ENCODE measurements around the gene CNOT4.

CNOT4 gene, protein sequence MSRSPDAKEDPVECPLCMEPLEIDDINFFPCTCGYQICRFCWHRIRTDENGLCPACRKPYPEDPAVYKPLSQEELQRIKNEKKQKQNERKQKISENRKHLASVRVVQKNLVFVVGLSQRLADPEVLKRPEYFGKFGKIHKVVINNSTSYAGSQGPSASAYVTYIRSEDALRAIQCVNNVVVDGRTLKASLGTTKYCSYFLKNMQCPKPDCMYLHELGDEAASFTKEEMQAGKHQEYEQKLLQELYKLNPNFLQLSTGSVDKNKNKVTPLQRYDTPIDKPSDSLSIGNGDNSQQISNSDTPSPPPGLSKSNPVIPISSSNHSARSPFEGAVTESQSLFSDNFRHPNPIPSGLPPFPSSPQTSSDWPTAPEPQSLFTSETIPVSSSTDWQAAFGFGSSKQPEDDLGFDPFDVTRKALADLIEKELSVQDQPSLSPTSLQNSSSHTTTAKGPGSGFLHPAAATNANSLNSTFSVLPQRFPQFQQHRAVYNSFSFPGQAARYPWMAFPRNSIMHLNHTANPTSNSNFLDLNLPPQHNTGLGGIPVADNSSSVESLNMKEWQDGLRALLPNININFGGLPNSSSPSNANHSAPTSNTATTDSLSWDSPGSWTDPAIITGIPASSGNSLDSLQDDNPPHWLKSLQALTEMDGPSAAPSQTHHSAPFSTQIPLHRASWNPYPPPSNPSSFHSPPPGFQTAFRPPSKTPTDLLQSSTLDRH

DNA sequence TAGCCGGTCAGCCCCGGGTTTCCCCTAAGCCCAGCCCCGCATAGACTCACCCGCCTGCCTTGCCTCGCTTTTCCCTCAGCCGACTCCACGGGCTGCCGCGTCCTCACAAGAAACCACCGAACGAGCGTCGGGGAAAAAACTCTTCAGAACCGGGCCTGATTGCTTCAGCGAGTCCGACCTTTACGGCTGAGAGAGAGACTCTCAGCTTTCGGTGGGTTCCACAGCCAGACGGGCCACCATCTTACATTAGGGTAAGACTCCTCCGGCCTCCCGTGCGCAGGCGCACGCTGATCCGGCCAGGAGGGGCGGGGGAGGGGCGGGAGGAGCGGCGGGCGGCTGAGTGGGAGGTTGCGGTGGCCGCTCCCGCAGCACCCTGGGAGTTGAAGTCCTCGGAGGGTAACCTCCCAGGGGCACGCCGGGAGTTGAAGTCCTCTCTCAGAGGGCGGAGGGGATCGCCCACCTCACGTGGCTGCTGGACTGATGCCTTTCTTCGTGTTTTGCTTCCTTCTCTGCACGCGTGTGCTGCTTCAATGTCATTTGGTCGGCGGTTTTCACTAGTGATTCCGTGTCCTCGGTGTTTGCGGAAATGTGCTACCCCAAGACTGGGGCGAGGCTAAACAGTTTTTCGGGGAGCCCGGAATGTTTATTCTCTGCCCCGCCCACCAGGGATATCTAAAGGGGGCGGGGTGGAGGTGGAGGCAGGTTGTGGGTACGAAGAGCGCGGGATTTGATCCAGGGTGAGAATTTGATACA, at the start of gene CNOT4:
Gene CNOT4 (minus strand): TSS at position 264 of the 753 bp plus-strand sequence. CDS start 71,771 bp downstream, outside the sequence.
- DNase-seq (ENCODE audit: low read depth in 1 of 2, low spot score in 1 of 2), result peak; percentile 94 to 97

DNA sequence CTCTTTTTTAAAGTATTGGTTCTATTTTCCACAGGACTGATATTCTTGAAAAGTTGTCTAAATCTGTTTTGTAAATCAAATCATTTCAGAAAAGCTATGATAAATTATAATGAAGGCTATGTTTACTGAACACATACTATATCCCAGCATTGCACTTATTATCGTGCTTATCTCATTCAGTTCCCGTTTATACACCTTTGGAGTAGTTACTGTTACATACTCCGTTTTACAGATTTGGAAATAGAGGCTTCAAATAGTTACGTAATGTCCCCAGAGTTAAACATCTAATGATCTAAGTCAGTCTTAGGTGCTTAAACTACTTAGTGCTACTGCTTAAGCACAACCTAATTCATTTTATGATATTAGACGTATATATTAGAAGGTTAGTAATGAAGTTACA, 49.0 kb upstream of the CNOT4 start:
- DNase-seq (ENCODE audit: low read depth in 1 of 2, low spot score in 1 of 2), result no peak

DNA sequence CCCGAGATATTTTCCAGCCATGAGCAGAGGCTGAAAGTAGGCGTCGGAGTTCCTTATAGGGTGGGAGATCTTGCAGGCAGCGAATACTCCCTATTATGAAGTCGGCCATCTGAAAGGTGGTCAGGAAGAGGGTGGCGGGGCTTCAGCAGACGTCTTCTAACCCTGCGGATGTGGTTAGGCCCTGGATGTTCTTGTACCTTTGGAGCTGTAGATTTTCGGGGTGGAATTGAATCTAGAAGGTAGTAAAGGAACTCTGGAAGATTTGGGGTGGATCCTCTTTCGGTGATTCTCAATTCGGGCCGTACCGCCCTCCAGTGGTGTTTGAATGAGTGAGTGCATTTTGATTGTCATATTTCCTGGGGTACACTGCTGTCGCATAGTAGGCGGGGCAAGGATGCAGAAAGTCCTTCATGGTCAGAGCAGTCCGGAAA, 48.5 kb upstream of the CNOT4 start:
- DNase-seq (ENCODE audit: low read depth in 1 of 2, low spot score in 1 of 2), result peak; percentile 5 to 41

DNA sequence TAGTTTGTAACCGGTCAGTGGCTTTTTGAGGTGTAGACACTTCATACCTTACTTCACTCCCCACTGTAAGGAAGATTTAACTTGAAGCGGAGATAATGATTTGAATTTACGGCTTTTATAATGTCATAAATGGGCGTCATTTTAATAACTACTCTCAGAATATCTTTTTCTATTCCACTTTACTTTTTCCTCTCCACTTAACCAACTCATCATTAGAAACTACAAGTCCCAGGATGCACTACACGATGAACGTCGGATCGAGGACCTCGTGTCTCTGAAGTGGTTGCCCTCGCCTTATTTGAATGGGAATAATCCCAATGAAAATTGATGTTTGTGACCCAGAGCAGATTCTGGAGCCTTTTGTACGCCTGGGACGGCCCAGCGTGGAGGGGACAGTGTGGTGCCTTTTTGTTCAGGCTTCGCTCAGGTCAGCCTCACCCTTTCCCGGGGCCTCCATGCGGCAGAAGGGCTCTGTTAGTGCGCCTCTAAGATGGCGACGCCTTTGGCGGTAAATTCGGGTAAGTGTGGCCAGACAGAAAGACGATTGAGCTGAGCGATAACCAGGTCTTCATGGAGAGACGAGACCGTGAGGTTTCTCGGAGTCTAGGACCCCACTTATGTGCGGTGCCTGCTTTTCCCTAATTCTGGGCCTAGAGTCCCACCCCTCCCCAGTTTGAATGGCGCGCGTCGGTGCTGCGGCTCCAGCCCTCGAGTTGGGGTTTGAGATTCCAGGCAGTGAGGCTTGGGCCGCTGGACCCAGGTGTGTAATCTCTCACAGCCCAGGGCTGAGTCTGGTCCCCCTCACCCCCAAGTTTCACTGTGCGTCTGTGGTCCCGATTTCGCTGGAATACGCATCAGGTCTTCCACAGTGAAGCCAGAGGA, 47.8 kb upstream of the CNOT4 start, which contains the start of gene NUP205:
Gene NUP205 (plus strand): TSS at position 463 of the 882 bp plus-strand sequence. CDS start 28 bp downstream, at position 491.
- peak; percentile 51 to 58 for DNase-seq (ENCODE audit: low read depth in 1 of 2, low spot score in 1 of 2)

DNA sequence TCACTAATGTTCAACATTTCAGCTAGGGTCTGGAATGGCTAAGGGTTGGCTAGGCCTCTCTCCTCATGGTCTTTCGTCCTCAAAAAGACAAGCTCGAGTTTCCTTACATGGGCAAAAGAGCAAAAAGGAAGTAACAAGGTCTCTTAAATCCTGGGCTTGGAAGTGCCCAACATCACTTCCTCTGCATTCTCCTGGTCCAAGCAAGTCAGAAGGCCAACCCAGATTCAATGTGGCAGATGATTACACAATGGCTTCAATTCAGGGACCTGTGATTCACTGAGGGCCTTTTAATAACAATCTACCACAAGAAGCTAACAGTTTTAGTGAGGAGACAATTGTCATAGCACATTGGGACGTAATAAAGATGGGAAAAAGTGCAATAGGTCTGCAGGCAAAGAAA, 43.4 kb upstream of the CNOT4 start:
- no peak for DNase-seq (ENCODE audit: low read depth in 1 of 2, low spot score in 1 of 2)

DNA sequence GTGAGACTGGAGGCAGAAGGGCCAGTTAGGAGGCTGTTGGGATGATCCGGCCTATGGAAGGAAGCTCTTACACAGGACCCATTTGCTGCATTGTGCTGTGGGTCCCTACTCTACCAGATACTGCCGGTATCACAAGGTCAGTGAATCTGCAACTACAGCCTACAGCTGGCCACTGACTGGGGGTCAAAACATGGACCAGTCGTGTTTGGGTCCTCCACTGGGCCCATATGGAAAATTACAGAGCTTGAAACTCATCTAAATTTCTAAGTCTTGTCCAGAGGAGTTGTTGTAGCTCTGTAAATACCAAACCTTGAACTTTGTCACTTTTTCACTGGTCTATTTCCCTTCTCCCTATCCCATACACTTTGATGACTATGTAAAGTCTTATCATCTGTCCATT, 42.2 kb upstream of the CNOT4 start:
- no peak for DNase-seq (ENCODE audit: low read depth in 1 of 2, low spot score in 1 of 2)

DNA sequence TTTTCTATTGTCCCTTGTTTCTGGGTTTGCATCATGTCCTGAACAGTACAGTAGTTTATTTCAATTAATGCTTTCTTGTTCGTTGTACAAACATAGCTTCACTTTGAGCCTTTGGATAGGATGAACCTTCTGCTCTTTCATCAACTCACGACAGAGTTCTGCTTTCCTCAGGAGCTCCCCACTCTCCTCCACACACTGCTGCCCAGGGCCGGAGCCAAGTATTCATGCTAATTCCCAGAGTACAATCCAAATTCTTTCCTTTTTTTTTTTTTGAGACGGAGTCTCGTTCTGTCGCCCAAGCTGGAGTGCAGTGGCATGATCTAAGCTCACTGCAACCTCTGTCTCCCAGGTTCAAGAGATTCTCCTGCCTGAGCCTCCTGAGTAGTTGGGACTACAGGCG, 40.3 kb upstream of the CNOT4 start:
- DNase-seq (ENCODE audit: low read depth in 1 of 2, low spot score in 1 of 2), result no peak

DNA sequence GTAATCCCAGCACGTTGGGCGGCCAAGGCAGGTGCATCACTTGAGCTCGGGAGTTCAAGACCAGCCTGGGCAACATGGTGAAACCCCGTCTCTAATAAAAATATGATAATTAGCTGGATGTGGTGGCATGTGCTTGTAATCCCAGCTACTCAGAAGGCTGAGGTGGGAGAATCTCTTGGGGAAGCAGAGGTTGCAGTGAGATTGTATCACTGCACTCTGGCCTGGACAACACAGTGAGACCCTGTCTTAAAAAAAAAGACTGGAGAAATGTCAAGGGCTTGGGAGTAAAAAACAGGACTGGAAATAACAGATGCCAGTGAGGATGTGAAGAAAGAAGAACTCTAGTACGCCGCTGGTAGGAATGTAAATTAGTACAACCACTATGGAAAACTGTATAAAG, 31.1 kb upstream of the CNOT4 start:
- DNase-seq (ENCODE audit: low read depth in 1 of 2, low spot score in 1 of 2), result no peak

DNA sequence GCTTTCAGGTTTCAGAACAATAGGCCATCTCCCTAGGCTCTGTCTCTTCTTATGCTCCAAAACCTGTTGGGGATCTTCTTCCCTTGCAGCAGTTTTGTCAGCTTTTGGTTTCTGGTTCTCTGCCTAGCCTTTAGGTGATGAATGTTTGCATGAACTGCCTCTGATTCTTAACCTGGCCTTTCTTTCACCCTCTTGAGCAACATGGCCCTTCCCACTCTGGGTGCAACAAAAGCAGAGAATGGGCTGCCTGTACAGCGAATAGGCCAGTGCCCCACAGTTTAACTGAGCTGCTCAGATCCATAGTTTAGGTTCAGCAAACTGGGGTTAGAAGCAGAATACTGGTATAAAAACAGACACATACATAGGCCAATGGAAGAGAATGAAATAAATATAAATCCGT, 29.7 kb upstream of the CNOT4 start:
- no peak for DNase-seq (ENCODE audit: low read depth in 1 of 2, low spot score in 1 of 2)

DNA sequence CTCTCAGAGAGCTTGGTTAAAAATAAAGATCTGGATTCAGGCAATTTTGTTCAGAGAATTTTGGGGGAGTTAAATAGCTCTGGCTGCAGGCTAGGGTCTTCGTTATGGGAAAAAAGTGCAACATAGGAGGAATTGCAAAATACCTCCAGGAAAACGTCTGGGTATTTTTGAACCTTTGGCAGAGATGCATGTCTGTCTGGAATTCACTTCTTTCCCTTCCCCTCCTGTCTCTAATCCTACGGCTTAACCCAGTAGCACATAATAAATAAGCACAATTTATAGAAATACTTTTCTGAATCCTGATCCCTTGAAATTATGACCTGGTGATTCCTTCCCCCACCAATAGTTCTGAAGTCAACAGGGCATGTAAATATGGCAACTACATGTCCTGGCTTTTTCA, 28.5 kb upstream of the CNOT4 start:
- DNase-seq (ENCODE audit: low read depth in 1 of 2, low spot score in 1 of 2), result no peak

DNA sequence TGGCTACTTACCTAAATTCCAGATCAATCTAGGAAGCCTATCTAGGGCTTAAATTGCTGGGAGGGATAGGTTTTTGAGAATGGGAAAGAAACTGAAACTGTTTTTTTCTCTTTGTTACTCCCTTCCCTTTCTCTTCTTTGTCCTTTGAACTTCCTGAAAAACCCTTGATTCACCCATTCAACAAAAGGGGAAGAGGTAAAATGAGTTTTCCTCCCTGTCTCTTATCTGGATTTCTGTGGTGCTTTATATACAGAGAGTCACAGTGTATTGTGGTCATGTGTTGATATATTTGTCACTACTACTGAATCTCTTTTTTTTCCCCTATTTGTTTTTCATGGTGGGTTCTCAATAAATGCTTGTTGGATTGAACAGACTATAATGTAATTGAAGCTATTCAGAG, 28.0 kb upstream of the CNOT4 start:
- no peak for DNase-seq (ENCODE audit: low read depth in 1 of 2, low spot score in 1 of 2)

DNA sequence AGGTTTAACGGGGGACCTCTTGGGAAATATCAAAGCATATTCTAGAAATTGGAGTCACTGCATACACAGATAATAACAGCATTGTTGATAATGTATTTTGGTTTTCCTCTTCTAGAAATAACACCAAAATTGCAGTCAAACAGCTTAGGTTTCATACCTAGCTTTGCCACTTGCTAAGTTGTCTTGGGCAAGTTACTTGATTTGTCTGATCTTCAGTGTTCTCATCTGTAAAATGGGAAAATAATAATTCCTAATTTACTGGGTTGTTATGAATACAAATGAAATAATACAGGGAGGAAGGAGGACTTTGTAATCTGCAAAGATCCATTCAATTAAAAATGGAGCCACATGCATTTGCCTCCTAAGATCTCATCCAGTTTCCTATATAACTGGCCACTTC, 27.6 kb upstream of the CNOT4 start:
- DNase-seq (ENCODE audit: low read depth in 1 of 2, low spot score in 1 of 2), result no peak

DNA sequence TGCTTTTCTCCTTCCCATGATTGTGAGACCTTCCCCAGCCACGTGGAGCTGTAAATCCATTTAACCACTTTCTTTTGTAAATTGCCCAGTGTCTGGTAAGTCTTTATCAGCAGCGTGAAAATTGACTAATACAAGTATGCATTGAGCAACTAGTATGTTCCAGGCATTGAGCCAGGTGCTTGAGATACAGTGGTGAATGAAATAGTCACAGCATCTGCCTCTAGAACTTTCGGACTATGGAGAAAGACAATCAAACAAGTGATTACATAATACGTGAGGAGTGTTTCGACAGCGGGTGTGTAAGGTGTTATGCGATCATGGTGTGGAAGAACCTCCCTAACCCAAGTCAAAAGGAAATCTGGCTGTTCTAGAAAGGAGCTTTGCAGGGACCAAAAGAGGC, 26.2 kb upstream of the CNOT4 start:
- DNase-seq (ENCODE audit: low read depth in 1 of 2, low spot score in 1 of 2), result no peak

DNA sequence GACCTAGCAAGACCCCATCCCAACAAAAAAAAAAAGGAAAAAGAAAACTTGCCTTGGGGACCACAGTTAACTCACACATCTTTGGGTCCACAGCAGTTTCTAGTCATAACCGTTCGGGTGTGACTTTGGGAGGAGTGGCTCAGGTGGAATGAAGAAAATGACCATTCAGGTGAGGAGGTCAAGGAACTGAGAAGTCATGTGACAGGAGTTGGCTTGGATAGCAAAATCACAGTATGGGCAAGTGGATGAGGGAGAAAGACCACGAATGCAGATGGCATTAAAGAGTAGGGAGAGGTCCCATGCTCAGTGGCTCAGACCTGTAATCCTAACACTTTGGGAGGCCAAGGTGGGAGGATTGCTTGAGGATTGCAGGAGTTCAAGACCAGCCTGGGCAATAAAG, 17.1 kb upstream of the CNOT4 start:
- DNase-seq (ENCODE audit: low read depth in 1 of 2, low spot score in 1 of 2), result no peak

DNA sequence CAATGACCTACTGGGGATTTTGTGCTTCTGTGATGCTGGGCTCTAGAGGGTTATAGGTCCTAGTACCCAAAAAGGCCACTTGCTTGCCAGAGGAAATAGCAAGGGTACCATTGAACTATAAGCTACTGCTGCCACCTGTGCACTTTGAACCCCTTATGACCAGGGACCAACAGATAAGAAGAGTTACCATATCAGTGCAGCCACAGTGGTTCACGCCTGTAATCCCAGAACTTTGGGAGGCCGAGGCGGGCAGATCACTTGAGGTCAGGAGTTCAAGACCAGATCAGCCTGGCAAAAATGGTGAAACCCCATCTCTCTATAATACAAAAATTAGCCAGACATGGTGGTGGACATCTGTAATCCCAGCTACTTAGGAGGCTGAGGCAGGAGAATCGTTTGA, 15.5 kb upstream of the CNOT4 start:
- DNase-seq (ENCODE audit: low read depth in 1 of 2, low spot score in 1 of 2), result no peak

DNA sequence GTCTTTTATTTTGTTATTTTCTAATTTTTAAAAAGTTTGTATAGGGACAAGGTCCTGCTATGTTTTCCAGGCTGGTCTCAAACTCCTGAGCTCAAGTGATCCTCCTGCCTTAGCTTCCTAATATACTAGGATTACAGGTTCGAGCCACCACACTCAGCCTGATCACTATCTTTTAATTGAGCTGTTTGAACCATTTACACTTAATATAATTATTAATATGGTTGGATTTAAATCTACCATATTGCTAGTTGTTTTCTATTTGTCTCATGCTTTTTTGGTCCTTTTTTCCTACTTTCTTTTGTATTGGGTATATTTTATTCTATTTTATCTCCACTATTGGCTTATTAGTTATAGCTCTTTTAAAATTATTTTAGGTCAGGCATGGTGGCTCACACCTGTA, 13.2 kb upstream of the CNOT4 start:
- no peak for DNase-seq (ENCODE audit: low read depth in 1 of 2, low spot score in 1 of 2)

DNA sequence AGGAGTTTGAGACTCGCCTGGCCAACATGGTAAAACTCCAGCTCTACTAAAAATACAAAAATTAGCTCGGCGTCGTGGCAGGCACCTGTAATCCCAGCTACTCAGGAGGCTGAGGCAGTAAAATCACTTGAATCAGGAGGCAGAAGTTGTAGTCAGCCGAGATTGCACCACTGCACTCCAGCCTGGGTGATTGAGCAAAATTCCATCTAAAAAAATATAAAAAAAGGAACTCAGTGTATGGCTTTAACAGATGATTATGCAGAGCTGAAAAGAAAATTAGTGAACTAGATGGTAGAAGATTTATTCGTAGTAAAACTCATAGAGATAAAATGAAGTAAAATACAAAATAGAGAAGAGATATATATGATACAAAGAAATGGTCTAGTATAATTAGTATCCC, 12.6 kb upstream of the CNOT4 start:
- no peak for DNase-seq (ENCODE audit: low read depth in 1 of 2, low spot score in 1 of 2)

DNA sequence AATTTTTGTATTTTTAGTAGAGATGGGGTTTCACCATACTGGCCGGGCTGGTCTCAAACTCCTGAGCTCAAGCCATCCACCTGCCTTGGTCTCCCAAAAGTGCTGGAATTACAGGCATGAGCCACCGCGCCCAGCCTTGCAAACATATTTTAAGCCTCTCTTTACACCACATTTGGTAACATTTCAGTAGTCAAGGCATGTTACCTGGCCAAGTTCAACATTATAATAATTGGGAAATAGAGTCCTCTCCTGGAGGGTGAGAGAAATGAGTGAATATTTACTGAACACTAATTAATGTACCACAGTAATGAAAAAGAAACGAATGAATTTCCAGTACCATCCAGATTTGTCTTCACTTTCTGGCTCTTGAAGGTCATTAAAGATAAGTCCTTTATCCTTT, 10.0 kb upstream of the CNOT4 start:
- no peak for DNase-seq (ENCODE audit: low read depth in 1 of 2, low spot score in 1 of 2)

DNA sequence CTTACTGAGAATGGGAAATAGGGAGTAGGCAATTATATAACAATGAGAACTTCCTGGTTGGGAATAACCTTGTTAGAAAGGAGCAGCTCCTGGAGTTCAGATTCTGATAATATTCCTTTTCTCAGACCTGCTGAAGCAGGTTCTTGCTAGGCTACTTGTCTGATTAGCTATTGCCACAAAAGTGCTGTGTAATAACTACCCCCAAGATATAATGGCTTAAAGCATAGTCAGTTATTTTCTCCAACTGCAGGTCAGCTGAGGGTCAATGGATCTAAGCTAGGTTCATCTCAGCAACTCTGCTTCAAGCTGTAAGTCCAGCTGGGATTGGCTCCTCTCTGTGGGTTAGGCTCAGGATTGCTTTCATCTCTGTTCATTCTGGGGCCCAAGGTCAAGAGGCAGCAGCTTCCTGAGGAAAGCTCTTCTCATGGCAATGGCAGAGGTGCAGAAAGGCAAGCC, 9.4 kb upstream of the CNOT4 start:
- no peak for DNase-seq (ENCODE audit: low read depth in 1 of 2, low spot score in 1 of 2)

DNA sequence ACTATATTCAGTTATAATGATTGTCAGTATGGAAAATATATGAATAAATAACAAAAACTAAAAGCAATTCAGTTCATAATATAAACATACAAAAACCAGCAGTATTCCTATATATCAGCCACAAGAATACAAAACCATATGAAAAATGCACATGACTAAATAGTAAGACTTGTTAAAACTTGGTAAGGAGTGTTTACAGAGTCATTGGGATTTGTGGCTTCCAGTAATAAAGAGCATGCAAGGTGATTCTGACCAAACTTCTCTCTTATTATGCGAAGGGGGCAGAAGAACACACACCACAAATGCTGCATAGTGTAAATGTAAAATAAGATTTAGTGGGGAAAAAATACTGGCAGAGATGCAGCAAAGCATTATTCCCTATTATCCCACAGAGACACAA, 8.8 kb upstream of the CNOT4 start:
- no peak for DNase-seq (ENCODE audit: low read depth in 1 of 2, low spot score in 1 of 2)

DNA sequence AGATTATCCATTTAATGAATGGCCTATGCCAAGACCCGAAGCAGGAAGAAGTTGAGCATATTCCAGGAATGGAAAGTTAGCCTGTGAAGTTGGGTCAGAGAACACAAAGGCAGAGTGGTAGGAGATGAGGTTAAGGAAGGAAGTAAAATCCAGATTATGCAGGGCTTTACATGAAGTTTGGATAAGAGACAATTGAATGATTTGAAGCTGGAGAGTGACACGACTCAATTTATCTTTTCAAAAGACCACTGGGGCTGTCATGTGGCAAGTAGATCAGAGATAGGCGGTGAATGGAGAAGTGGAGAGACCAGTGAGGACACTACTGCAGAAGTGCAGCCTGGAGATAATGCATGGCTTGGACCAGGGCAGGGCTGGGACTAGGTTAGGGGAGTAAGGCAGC, 7.2 kb upstream of the CNOT4 start:
- no peak for DNase-seq (ENCODE audit: low read depth in 1 of 2, low spot score in 1 of 2)

All from activated T-helper 1 cell treated with anti-CD3 and anti-CD28 coated beads, Interleukin-2, amount 50 U/mL, for 16 hours (primary cell).